ENCODE measurements around the gene NFYA. TPM values are rescaled to one million over a fixed set of nuclear protein-coding genes. Genes with fewer than 3 reads are reported as not detected.
A peak's percentile ranks its signal among the peaks of the same experiment; 100 is the strongest.

Gene NFYA
- total RNA-seq (2014; rRNA removed; shearing (Covaris generic)): 18.5 and 21.8 TPM in 2 replicates

- DNase-seq (ENCODE audit: low spot score): no peak
Observed at GRCh38 chr6:41072836-41073202, at the start of gene NFYA. TSS of gene NFYA (plus strand) at chr6:41072974. CDS start at chr6:41079090, 6,116 bp downstream.

DNA sequence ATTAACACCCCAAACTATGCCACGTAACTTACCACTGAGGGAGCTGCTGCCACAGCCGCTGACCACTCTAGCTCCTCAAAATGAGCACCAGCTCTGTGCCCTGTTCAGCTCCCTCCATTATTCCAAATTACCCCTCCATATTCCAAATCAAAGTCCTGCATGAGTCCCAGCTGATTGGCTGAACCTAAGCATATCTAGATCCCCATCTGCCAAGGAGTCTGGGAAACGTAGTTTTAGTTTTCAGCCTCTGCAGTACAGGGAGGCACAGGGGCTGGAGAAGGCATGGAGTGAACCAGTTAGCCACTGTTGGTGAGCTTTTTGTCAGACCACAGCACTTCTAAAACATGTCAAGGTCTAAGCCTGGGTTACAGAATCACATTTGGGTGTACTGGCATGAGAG is 49.7 kb upstream of the NFYA start:
- DNase-seq (ENCODE audit: low spot score): no peak

DNA sequence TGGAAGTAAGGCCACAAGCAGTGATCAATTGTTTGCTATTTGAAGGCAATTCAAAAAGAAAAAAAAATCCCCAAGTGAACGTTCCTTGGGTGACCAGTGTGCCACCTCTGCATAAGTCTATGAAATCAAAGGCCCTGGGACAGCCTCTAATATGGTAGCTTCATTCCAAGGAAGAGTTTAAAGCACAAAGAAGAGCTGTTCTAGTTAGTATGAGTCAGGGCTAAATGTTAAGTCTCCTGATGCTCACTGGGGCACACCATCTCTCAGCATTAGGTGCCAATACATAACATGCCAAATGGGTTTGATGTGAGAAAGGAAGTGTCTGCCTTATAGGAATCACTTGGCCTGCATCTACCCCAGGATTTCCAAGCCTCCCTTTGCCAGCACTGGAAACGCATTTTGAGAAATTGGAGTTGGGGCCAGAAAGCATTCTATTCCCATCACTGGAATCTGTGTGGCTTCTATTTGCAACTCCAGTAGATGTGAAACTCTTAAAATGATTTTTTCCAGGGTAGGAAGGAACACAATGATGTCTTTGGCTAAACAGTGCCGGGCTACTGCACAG is 46.7 kb upstream of the NFYA start:
- no peak for DNase-seq (ENCODE audit: low spot score)

DNA sequence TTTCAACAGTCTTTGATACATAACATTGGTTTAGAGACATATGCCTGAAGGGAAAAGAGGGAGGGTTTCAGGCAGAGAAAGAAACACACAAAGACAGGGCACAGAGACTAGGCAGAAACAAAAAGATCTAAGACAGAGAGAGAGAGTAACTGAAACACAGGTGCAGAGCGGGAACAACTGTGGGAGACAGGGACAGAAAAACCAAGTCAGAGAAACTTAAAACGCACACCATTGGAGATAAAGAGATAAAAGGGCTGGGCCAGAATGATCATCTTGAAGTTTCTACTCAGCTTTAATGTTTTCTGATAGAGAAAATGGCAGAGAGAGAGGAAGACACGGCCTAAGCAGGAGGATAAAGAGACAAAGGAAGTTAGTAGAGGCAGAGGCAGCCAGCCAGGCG is 45.5 kb upstream of the NFYA start:
- DNase-seq (ENCODE audit: low spot score): no peak

GRCh38 chr6:41027799-41028560 is 44.8 kb upstream of the NFYA start:
- peak; percentile 79 for DNase-seq (ENCODE audit: low spot score)

GRCh38 chr6:41028561-41029412 is 44.0 kb upstream of the NFYA start:
- DNase-seq (ENCODE audit: low spot score): no peak

- no peak for DNase-seq (ENCODE audit: low spot score)
Observed at GRCh38 chr6:41032830-41033229, 39.9 kb upstream of the NFYA start.

DNA sequence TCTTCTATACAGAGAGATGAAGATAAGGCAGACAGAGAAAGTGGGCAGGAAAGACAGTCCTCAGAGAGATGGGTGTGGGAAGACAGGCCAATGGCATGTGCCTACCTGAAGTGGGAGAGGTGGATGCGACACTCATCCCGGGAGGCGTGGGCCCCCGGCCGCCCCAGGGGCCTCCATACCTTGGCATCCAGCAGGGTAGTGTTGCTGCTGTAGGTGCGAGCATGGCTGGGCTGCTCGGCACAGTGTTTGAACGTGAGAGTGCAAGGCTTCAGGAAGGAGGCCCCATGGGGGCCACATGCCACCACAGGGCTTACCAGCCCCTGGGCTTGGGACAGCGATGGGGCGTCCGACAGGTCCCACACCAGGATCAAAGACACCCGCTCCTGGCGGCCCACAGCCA is 39.0 kb upstream of the NFYA start:
- no peak for DNase-seq (ENCODE audit: low spot score)

- no peak for DNase-seq (ENCODE audit: low spot score)
Observed at GRCh38 chr6:41036186-41036585, 36.6 kb upstream of the NFYA start.

GRCh38 chr6:41036601-41037000 is 36.2 kb upstream of the NFYA start:
- no peak for DNase-seq (ENCODE audit: low spot score)

- no peak for DNase-seq (ENCODE audit: low spot score)
Observed at GRCh38 chr6:41037107-41037900, 35.5 kb upstream of the NFYA start.

- DNase-seq (ENCODE audit: low spot score): no peak
Observed at GRCh38 chr6:41038205-41038604, 34.6 kb upstream of the NFYA start.

DNA sequence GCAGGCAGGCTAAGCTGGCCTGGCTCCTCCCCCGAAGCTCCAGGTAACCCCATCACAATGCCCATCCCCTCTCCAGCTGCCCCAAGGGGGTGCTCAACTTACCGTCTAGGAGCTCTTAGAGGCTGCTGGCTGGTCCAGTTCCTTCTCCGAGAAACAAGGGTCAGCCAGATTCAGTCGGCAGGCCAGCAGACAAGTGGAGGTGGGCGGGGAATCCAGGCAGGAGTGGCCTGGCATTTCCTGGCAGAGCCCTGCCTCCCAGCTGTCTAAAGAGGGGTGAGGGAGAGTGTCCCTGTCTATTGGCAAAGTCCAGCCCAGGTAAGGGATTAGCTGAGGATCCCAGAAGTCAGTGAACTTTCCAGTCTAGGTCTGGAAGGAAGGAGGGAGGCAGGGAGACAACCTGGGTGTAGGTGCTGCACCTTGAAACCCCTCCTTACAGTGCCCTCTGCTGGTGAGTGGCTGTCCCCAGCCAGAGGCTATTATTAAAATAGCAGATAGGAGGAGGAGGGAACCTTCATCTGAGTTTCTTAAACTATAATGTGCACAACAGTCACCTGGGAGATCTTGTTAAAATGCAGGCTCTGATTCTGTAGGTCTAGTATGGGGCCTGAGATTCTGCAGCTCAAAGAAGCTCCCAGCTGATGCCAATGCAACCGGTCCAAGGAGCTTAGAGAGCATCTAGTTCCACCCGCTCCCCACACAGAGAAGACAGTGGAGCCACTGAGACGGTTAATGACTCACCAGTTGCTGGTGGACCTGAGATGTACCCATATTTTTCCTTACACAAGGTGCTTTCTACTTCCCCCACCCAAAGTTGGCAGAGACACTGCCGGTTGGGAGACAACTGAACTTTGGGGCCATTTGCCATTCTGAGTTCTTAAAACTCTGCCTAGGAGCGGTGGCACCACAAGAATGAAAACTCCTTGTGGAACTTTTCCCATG is 33.4 kb upstream of the NFYA start, which contains the start of gene UNC5CL:
TSS of gene UNC5CL (minus strand) at position 162 of the 939 bp plus-strand sequence. CDS start 4,147 bp downstream, outside the sequence.
- peak; percentile 84 for DNase-seq (ENCODE audit: low spot score)

- DNase-seq (ENCODE audit: low spot score): peak; percentile 70
Observed at GRCh38 chr6:41040101-41040939, 32.5 kb upstream of the NFYA start.

- no peak for DNase-seq (ENCODE audit: low spot score)
Observed at GRCh38 chr6:41040940-41041536, 31.7 kb upstream of the NFYA start.

DNA sequence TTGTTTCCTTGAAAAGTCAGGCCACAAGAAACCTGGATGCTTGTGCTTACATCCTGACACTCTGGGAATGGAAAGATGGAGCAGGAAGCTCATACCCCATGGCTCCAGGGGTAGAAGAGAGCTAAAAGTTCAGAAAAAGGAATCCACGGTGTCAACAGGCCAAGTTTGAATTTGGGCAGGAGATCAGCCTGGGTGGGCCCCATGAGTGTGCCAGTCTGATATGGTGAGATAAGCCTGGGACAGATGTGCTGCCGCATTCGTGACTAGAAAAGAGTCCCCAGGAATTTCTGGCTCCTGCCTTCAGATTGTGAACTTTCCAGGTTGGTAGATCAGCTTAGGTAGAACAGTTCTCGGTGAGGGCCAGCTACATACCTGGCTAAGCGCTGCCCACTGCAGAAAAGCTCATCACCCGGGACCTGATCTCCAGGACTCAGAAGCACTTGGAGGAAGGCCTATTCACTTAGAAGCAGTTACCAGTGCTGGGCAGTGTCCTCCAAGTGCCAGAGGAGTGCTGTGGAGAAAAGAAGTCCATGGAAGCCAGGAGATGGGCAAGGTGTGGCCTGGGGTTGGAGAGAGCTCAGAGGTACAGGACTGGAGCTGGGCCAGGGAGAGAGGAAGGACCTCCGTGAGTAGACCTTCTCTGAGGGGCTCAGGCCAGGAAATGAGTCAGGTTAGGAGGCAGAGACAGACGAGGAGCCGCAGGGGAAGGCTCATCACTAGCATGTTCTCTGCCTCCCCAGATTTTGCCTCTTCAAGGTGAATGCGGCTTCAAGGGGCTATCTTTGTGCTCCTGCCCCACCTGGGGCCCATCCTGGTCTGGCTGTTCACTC is 30.3 kb upstream of the NFYA start, which contains the start of gene TSPO2:
TSS of gene TSPO2 (plus strand) at position 242 of the 830 bp plus-strand sequence. CDS start at position 761, 519 bp downstream.
- no peak for DNase-seq (ENCODE audit: low spot score)

DNA sequence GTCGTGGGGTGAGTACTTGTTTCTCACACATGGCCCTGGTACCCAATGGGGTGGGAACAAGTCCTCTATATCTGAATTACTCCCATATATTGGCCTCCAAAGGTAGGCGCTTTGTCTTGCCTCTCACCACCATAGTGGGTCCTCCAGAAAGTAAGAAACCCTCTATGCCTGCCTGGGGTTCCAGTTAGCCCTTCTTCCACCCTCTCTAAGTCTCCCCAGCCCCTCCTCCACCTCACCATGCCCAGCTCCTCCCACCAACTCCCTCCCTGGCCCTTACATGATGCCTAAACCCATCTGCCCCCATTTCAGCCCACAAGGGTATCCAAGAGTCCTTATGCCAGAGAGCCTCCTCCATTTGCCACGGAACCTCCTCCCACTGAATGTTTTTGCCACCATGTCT is 29.6 kb upstream of the NFYA start:
- DNase-seq (ENCODE audit: low spot score): no peak

DNA sequence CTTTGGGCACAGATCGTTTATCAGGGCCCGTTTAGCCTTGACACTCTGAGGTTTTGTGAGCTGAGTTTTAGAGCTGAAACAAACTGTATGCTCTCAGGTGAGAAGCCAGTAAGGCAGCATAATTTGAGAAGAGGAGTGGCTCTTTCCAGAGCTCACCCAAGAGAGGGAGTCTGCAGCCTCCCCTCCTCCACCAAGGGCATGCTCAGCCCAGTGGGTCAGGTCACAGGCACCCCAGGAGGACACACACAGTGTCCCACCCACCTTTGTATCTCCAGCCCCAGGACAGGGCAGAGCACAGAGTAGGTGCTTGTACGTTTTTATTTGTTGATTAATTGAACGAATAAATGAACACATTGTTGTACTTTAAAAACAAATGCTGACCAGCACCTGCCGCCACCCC is 27.1 kb upstream of the NFYA start:
- no peak for DNase-seq (ENCODE audit: low spot score)

Data from HT-29 (cell line).